GM23338 (cell line): ENCODE results near the gene CDH4. TPM values are rescaled to one million over a fixed set of nuclear protein-coding genes. Genes with fewer than 3 reads are reported as not detected.

Experiments
- ATAC-seq: fragments of 200-7000 bp; cut with Tn5 transposase; 3 replicates; pipeline ENCODE4 v1.9.1; 2020
- DNase-seq: peaks from one replicate; pipeline ENCODE4 v3.0.0-alpha.2; 2015; ENCODE audit warnings: low spot score
- H2AFZ ChIP-seq: fragments of 200-600 bp; sonication (generic); 2 replicates; pipeline ENCODE4 v1.8.0; 2016; ENCODE audit warnings: antibody characterized with exemption, mild to moderate bottlenecking, moderate library complexity
- H3F3A ChIP-seq: fragments of 200-600 bp; sonication (generic); replicated peaks from 2 replicates; pipeline ENCODE4 v1.8.0; 2017; ENCODE audit warnings: antibody characterized with exemption, mixed run types, low read depth
- H3K27ac ChIP-seq: fragments of 200-600 bp; sonication (generic); 2 replicates; pipeline ENCODE4 v1.6.1; 2016; ENCODE audit warnings: low read depth
- H3K27me3 ChIP-seq: fragments of 200-600 bp; sonication (generic); 2 replicates; pipeline ENCODE4 v1.8.0; 2016; ENCODE audit warnings: mild to moderate bottlenecking, mixed run types, moderate library complexity; ENCODE audit not compliant: insufficient read depth
- H3K36me3 ChIP-seq: fragments of 200-600 bp; sonication (generic); 2 replicates; pipeline ENCODE4 v1.8.0; 2016; ENCODE audit warnings: mild to moderate bottlenecking; ENCODE audit not compliant: insufficient read depth
- H3K4me1 ChIP-seq: fragments of 200-600 bp; sonication (generic); 2 replicates; pipeline ENCODE4 v1.8.0; 2016; ENCODE audit warnings: mild to moderate bottlenecking, moderate library complexity; ENCODE audit not compliant: insufficient read depth
- H3K4me2 ChIP-seq: fragments of 200-600 bp; sonication (generic); 2 replicates; pipeline ENCODE4 v1.7.1; 2017; ENCODE audit warnings: mixed run types
- H3K4me3 ChIP-seq: fragments of 200-600 bp; sonication (generic); 2 replicates; pipeline ENCODE4 v1.6.1; 2016; ENCODE audit warnings: mixed run types
- H3K79me2 ChIP-seq: fragments of 200-600 bp; sonication (generic); replicated peaks from 2 replicates; pipeline ENCODE4 v1.8.0; 2017; ENCODE audit warnings: mild to moderate bottlenecking; ENCODE audit not compliant: insufficient read depth
- H3K9me2 ChIP-seq: fragments of 200-600 bp; sonication (generic); 2 replicates; pipeline ENCODE4 v1.8.0; 2017; ENCODE audit not compliant: insufficient read depth
- H4K20me1 ChIP-seq: fragments of 200-600 bp; sonication (generic); replicated peaks from 2 replicates; pipeline ENCODE4 v1.8.0; 2017; ENCODE audit warnings: mild to moderate bottlenecking; ENCODE audit not compliant: insufficient read depth
- H3K27ac Mint-ChIP-seq: 2 replicates; pipeline ENCODE4 v1.8.0; 2020; ENCODE audit warnings: inconsistent platforms, mild to moderate bottlenecking, moderate library complexity, mixed read lengths
- H3K27me3 Mint-ChIP-seq: 3 replicates; pipeline ENCODE4 v1.8.0; 2022; ENCODE audit warnings: low read depth, mild to moderate bottlenecking, moderate library complexity, mixed read lengths, inconsistent platforms; ENCODE audit not compliant: insufficient read depth, poor library complexity
- H3K36me3 Mint-ChIP-seq: 3 replicates; pipeline ENCODE4 v1.8.0; 2021; ENCODE audit warnings: low read depth, mild to moderate bottlenecking, inconsistent platforms, moderate library complexity, mixed read lengths
- H3K4me1 Mint-ChIP-seq: 3 replicates; pipeline ENCODE4 v1.8.0; 2020; ENCODE audit warnings: mild to moderate bottlenecking, inconsistent platforms, mixed read lengths
- H3K4me3 Mint-ChIP-seq: 3 replicates; pipeline ENCODE4 v1.8.0; 2021; ENCODE audit warnings: moderate library complexity, mild to moderate bottlenecking, inconsistent platforms, mixed read lengths
- H3K9me3 Mint-ChIP-seq: 3 replicates; pipeline ENCODE4 v1.8.0; 2020; ENCODE audit warnings: moderate library complexity, mild to moderate bottlenecking, inconsistent platforms, mixed read lengths
- CREB1 ChIP-seq: fragments of 250-450 bp; sonication (Bioruptor Pico); IDR thresholded peaks from 2 replicates; pipeline ENCODE4 v1.5.0; 2020; ENCODE audit warnings: low read depth, mild to moderate bottlenecking, moderate library complexity
- CTCF ChIP-seq, 2 experiments: fragments of 200-600 bp in 1 of 2; sonication (generic) in 1 of 2; conservative IDR thresholded peaks; 2 replicates each; pipeline versions ENCODE4 v1.5.1 to v1.6.1; 2016 to 2017; ENCODE audit warnings: antibody characterized with exemption in 2 of 2, low read depth in 2 of 2, mild to moderate bottlenecking in 2 of 2, moderate library complexity in 1 of 2
- ETS1 ChIP-seq: IDR thresholded peaks from 2 replicates; pipeline ENCODE4 v1.6.1; 2016; ENCODE audit warnings: antibody characterized with exemption
- EZH2phosphoT487 ChIP-seq: fragments of 200-600 bp; sonication (generic); IDR thresholded peaks from one replicate; pipeline ENCODE4 v1.8.1; 2018; ENCODE audit warnings: antibody characterized with exemption; ENCODE audit not compliant: unreplicated experiment
- JUNB ChIP-seq: IDR thresholded peaks from one replicate; pipeline ENCODE4 v1.6.1; 2016; ENCODE audit warnings: antibody characterized with exemption; ENCODE audit not compliant: unreplicated experiment
- NANOG ChIP-seq: IDR thresholded peaks from 2 replicates; pipeline ENCODE4 v1.6.1; 2016; ENCODE audit warnings: antibody characterized with exemption, borderline replicate concordance
- POLR2AphosphoS5 ChIP-seq: IDR thresholded peaks from 2 replicates; pipeline ENCODE4 v1.6.1; 2016; ENCODE audit warnings: antibody characterized with exemption, low read depth
- REST ChIP-seq: IDR thresholded peaks from one replicate; pipeline ENCODE4 v1.6.1; 2018; ENCODE audit warnings: antibody characterized with exemption; ENCODE audit not compliant: unreplicated experiment
- STAT1 ChIP-seq: IDR thresholded peaks from one replicate; pipeline ENCODE4 v1.6.1; 2016; ENCODE audit warnings: antibody characterized with exemption; ENCODE audit not compliant: unreplicated experiment
- ZNF331 ChIP-seq: fragments of 250-450 bp; sonication (Bioruptor Pico); IDR thresholded peaks from 2 replicates; pipeline ENCODE4 v1.5.0; 2020; ENCODE audit warnings: low read depth, mild to moderate bottlenecking, moderate library complexity
- ZNF462 ChIP-seq: fragments of 250-450 bp; sonication (Bioruptor Pico); IDR thresholded peaks from 2 replicates; pipeline ENCODE4 v1.5.0; 2020; ENCODE audit warnings: mild to moderate bottlenecking, moderate library complexity
- polyA plus RNA-seq: library from polyadenylated mRNA; unstranded; fragments of >200 nt; fragmentation: Nextera tagmentation; extraction: Ambion mirVana; gene quantifications from 2 replicates; pipeline ENCODE4 v1.2.1, GENCODE V29; 2016
- total RNA-seq: library from RNA; depleted of rRNA; stranded (reverse); fragments of >200 nt; shearing (Covaris generic); gene quantifications from 2 replicates; pipeline ENCODE4 v1.2.3, GENCODE V29; 2014

The CDH4 gene
- total and polyA plus RNA-seq, 2 experiments from 2014 or later, result 1.2 to 4.2 TPM

GRCh38 chr20:61887596-61888093, 635.6 kb downstream of the CDH4 start:
- ATAC-seq (no peak), DNase-seq (no peak)
- H3K36me3 Mint-ChIP-seq, result no peaks in the 10 kb centered on the region
- no peaks in the 10 kb centered on the region for H3K27me3 ChIP-seq
- H3K27ac ChIP-seq, result no peak overlapping the region
- H3K79me2 ChIP-seq, result no peaks in the 10 kb centered on the region
- no peak overlapping the region for H3K4me3 Mint-ChIP-seq
- H4K20me1 ChIP-seq, result no peaks in the 10 kb centered on the region
- no peaks in the 10 kb centered on the region for H3K9me2 ChIP-seq
- no peaks in the 10 kb centered on the region for H3K36me3 ChIP-seq
- H3K27ac Mint-ChIP-seq, result no peak overlapping the region
- H3F3A ChIP-seq, result no peaks in the 10 kb centered on the region
- H3K4me3 ChIP-seq, result no peak overlapping the region
- peaks cover 24% of the 10 kb centered on the region for H3K9me3 Mint-ChIP-seq
- TF ChIP-seq JUNB (no peak), ZNF331 (CRISPR knock-in tag) (no peak), REST (no peak), EZH2phosphoT487 (no peak), CTCF (conservative IDR thresholded peaks at IDR 0.05; ENCODE audit: low read depth in 2 of 2) (no peak), POLR2AphosphoS5 (no peak), STAT1 (no peak), CREB1 (CRISPR knock-in tag) (no peak), ETS1 (no peak), NANOG (no peak), ZNF462 (CRISPR knock-in tag) (no peak)
- H3K4me2 ChIP-seq, result no peak overlapping the region
- H3K4me1 Mint-ChIP-seq, result no peaks in the 10 kb centered on the region; the same call in 2 of the 3 replicates
- no peak overlapping the region for H2AFZ ChIP-seq
- no peaks in the 10 kb centered on the region for H3K4me1 ChIP-seq
- H3K27me3 Mint-ChIP-seq, result peaks cover 15% of the 10 kb centered on the region
